CD4-positive, alpha-beta T cell treated with Interleukin-17A for 4 hours (primary cell): Measurements from ENCODE around the gene BPNT1.
"Not testable (repeated sequence)": the region's sequence is repeated elsewhere in the genome, so short reads cannot be mapped to it uniquely, and the experiment has no call there.

ENCODE experiments used
- DNase-seq: peaks from one replicate; pipeline ENCODE4 v3.0.0-alpha.2; 2020; ENCODE audit warnings: mixed read lengths

Gene BPNT1, protein sequence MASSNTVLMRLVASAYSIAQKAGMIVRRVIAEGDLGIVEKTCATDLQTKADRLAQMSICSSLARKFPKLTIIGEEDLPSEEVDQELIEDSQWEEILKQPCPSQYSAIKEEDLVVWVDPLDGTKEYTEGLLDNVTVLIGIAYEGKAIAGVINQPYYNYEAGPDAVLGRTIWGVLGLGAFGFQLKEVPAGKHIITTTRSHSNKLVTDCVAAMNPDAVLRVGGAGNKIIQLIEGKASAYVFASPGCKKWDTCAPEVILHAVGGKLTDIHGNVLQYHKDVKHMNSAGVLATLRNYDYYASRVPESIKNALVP

GRCh38 chr1:220089650-220090556 is at the start of gene BPNT1:
Gene BPNT1 (minus strand): TSS chr1:220089788. CDS start chr1:220079846, 9,942 bp downstream.
- DNase-seq, result peak; percentile 98

GRCh38 chr1:220137019-220137786 is 47.6 kb upstream of the BPNT1 start:
- DNase-seq, result no peak

DNA sequence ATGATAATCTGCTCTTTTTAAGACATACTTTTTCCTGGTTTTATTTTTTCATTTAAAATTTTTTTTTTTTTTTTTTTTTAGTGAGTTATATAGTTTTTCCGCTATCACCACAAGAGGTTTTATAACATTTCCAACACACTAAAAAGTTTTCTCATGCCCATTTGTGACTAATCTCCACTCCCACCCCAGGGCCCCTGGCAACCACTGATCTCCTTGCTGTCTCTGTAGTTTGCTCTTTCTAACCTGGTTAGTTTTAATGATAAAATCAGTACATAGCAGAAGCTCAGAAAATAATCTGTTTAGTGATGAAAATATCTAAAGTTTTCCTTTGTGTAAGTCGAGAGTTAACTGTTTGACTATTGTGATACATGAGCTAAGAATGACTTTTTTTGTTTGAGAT is 46.2 kb upstream of the BPNT1 start:
- DNase-seq, result no peak

- no peak for DNase-seq
Observed at GRCh38 chr1:220129479-220130210, 40.1 kb upstream of the BPNT1 start.

DNA sequence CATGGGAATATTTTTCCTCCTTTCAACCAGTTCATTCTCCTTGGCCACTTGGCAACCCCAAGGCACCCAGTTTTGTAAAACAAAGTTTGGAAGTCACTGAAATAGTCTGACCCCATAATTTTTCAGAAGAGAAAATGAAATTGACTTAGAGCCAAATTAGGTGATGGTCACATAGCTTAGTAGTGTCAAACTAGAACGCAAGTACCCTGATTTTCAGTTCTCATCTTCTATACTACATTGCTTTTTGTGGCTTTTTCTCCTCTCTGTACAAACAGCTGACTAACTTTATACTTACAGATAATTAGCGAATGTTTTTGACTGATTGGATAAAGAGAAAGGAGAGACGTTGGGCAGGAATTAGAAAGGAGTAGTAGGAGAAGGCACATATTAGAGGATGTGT is 37.5 kb upstream of the BPNT1 start:
- no peak for DNase-seq

GRCh38 chr1:220124542-220124941 is 35.0 kb upstream of the BPNT1 start:
- no peak for DNase-seq

GRCh38 chr1:220123889-220124288 is 34.3 kb upstream of the BPNT1 start:
- DNase-seq, result peak; percentile 21

DNA sequence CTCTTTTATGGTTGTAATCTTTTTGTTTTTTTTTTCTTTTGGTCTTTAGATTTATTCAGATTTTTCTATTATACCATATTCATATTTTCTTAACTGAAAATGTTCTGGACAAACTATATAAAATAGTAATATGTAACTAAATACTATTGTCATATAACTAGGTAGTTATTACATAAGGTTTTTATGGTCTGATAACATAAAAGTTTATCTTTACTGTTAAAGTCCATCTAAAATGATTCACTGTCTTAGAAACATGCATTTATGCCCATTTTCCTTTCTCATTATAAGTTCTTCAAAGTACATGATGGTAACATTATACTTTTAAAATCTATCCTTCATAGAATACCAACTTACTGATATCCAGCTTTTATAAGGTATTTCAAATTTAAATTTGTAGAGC is 33.5 kb upstream of the BPNT1 start:
- DNase-seq, result no peak

DNA sequence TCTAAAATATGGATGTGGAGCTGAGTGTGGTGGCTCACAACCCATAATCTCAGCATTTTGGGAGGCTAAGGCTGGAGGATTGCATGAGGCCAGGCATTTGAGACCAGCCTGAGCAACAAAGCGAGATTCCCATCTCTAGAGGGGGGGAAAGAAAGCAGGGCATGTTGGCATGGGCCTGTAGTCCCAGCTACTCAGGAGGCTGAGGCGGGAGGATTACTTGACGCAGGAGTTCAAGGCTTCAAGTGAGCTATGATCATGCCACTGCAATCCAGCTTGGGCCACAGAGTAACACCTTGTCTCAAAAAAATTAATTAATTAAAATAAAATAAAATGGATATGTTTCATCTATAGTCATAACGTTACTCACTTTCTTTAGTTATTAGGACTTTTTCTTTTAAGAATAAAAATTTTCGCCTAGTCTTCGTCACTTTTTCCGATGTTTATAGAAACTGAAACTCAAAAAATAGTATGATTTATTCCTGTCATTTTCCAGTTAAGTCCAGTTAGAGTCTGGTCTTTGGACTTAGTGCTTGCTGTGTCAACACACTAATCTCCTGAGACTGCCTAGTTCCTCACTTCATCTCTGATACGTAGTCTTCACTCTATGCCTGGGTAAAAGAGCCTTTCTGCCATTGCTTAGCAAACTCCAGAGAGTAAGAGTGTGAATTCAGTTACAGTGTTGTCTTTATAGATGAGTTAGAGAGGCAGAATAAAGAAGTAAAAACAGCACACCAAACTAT is 32.4 kb upstream of the BPNT1 start:
- DNase-seq, result no peak

- no peak for DNase-seq
Observed at GRCh38 chr1:220119043-220119512, 29.5 kb upstream of the BPNT1 start.

DNA sequence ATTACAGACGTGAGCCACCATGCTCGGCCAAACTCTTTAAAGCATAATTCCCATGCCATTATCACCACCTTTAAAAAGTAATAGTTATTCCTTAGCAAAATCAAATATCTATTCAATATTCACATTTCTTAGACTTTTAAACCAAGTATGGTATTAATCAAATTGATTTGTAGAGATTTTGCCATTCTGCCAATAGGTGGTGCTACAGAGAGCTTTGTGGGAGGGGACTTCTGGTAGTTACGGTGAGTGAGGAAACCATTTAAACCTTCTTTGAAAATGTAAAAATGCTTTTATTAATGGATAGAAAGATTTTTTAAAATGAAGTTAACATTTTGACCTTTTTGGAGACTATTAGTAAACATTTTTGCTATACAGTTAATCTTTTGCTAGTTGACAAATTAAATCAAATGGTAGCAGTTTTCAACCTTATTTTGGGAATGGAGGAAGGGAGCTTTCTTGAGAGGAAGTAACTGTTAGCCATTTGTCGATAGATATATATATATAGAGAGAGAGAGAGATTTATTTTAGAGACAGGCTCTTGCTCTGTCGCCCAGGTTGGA is 23.6 kb upstream of the BPNT1 start:
- DNase-seq, result peak; percentile 36

- not testable (repeated sequence) for DNase-seq
Observed at GRCh38 chr1:220112600-220112999, 23.0 kb upstream of the BPNT1 start.

GRCh38 chr1:220110473-220110872 is 20.9 kb upstream of the BPNT1 start:
- DNase-seq, result not testable (repeated sequence)

- DNase-seq, result no peak
Observed at GRCh38 chr1:220099826-220100225, 10.2 kb upstream of the BPNT1 start.

DNA sequence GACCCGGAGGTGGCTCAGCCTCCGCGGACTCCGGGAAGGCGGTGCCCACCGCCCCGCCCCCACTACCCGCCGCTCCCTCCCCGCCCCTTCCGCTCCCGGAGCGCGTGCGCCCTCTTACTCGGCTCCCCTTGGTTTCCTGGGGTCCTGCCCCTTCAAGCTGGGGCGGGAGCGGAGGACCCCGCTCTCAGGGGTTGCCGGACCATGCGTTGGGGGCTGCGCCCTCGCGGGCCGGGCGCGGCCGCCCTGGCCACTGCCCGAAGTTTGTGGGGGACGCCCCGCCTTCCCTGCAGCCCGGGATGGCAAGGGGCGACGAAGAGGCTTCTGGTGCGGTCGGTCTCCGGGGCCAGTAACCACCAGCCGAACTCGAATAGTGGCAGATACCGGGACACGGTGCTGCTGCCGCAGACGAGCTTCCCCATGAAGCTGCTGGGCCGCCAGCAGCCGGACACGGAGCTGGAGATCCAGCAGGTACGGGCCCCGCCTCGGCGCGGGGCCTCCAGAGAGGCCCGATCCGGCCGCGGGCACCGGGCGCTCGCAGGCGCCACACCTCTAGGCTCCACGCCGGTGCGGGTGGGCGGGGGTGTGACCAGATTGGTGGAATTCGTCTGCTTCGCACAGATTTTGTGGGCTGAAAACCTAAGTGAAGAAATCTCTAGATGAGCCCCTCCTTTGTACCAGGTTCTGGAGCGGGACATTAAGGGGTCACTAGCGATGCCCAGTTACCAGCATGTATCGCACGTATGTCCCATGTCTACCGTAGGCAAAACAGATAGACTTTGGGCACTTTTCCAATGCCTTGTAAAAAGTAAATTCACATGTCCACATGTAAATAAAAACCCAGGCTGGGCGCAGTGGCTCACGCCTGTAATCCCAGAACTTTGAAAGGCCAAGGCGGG is 4.7 kb upstream of the BPNT1 start, which contains the start of gene IARS2:
TSS of gene IARS2 (plus strand) at position 117 of the 896 bp plus-strand sequence. CDS start at position 202, 85 bp downstream.
- peak; percentile 97 for DNase-seq

DNA sequence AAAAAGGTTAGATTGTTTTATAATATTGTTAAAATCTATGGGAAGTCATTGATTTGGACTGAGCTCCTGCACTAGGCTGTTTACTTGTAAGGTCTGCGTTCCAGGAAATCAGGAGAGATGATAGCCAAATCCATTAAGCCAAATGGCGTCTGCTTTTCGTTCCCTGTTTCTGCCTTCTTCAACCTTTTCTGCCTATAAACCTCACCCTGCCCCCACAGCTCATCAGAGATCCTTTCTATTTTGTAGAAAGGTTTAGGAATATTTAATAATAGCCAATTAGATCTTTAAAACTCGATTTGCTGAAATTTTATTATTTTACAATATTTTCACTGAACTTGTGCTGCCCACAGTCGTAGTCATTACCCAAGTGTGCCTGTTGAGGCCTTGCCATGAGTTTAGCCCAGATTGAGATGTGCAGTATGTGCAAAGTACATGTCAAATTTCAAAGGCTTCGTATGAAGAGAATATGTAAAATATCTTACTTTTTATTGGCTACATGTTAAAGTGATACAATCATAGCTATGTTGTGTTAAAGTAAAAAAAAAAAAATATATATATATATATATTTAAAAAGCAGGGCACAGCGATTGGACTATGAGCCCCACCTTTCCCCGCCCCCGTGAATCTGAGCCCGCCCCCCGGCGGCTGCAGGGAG is 3.9 kb upstream of the BPNT1 start:
- no peak for DNase-seq

DNA sequence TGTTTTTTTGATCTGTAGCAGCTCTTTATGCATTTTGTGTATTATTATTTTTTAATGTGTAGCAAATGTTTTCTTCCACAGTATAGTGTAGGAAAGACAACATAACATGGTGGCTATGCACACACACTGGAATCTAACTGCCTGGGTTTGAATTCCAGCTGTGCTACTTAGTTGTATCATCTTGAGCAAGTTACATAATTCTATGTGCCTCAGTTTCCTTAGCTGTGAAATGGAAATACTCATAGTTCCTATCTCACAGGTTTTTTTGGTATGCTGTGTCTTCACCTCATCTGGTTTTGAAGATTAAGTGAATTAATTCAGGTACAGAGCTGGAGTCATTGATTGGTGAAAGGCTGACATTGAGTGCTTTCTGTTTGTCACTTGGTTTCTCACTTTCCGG is 3.1 kb upstream of the BPNT1 start:
- no peak for DNase-seq

DNA sequence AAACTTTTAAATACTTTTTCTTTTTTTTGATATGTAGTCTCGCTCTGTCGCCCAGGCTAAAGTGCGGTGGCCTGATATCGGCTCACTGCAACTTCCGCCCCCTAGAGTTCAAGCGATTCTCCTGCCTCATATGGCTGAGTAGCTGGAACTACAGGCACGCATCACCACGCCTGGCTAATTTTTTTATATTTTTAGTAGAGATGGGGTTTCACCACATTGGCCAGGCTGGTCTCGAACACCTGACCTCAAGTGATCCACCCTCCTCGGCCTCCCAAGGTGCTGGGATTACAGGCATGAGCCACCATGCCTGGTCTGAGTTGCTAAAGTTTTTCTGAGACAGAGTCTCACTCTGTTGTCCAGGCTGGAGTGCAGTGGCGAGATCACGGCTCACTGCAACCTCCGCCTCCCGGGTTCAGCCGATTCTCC is 3.3 kb downstream of the BPNT1 start:
- DNase-seq, result not testable (repeated sequence)

DNA sequence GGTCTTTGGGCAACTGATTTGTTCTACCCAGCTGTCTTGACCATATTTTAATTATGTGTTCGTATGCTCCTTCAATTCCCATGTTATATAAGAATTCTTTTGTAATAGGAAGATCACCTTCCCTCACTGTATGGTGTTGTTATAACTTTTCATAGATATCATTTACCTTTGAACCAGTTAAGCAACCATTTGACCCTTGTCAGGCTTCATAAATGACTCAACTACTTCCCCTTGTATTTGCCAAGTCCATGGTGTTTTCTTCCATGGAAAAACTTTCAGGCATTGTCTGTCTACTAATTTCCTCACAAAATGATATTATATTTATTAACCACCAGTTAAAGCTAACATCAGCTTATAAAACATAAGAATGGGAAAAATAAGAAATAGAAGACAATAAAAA is 5.1 kb downstream of the BPNT1 start:
- DNase-seq, result no peak
